OCI-LY1 (cell line): ENCODE results near the gene KIAA0232.
"Not testable (repeated sequence)": the region's sequence is repeated elsewhere in the genome, so short reads cannot be mapped to it uniquely, and the experiment has no call there.

ENCODE experiments used
- H2AFZ ChIP-seq: fragments of 200-600 bp; sonication (generic), shearing (Covaris generic); 2 replicates; pipeline ENCODE4 v1.6.0; 2014; ENCODE audit warnings: antibody characterized with exemption, mild to moderate bottlenecking, low read length
- H3F3A ChIP-seq: fragments of 200-600 bp; sonication (generic), shearing (Covaris generic); 2 replicates; pipeline ENCODE4 v1.6.0; 2014; ENCODE audit warnings: mild to moderate bottlenecking, antibody characterized with exemption, low read length, moderate library complexity; ENCODE audit not compliant: insufficient read depth
- H3K27ac ChIP-seq: fragments of 200-600 bp; sonication (generic); 2 replicates; pipeline ENCODE4 v1.5.1; 2014; ENCODE audit warnings: low read length, mixed run types, mild to moderate bottlenecking, low read depth; ENCODE audit not compliant: poor library complexity, severe bottlenecking
- H3K27me3 ChIP-seq: fragments of 200-600 bp; sonication (generic); 2 replicates; pipeline ENCODE4 v1.6.0; 2014; ENCODE audit warnings: antibody characterized with exemption, mild to moderate bottlenecking, low read length, moderate library complexity; ENCODE audit not compliant: insufficient read depth
- H3K36me3 ChIP-seq: fragments of 200-600 bp; sonication (generic); 2 replicates; pipeline ENCODE4 v1.6.1; 2014; ENCODE audit warnings: mild to moderate bottlenecking, antibody characterized with exemption, low read length, moderate library complexity, mixed read lengths; ENCODE audit not compliant: insufficient read depth
- H3K4me1 ChIP-seq: fragments of 200-600 bp; sonication (generic); 2 replicates; pipeline ENCODE4 v1.5.1; 2014; ENCODE audit warnings: mild to moderate bottlenecking, low read length, moderate library complexity; ENCODE audit not compliant: insufficient read depth, severe bottlenecking
- H3K4me2 ChIP-seq: fragments of 200-600 bp; sonication (generic), shearing (Covaris generic); 2 replicates; pipeline ENCODE4 v1.6.1; 2014; ENCODE audit warnings: low read length
- H3K4me3 ChIP-seq: fragments of 200-600 bp; sonication (generic); 2 replicates; pipeline ENCODE4 v1.5.1; 2014; ENCODE audit warnings: low read length, low read depth, mild to moderate bottlenecking, mixed read lengths; ENCODE audit not compliant: poor library complexity, severe bottlenecking
- H3K79me2 ChIP-seq: fragments of 200-600 bp; shearing (Covaris generic); 2 replicates; pipeline ENCODE4 v1.6.1; 2016; ENCODE audit warnings: mixed run types, low read length, mixed read lengths; ENCODE audit not compliant: insufficient read depth
- H3K9ac ChIP-seq: fragments of 200-600 bp; sonication (generic), shearing (Covaris generic); 2 replicates; pipeline ENCODE4 v1.6.1; 2014; ENCODE audit warnings: mild to moderate bottlenecking, low read length, mixed read lengths
- H3K9me2 ChIP-seq: fragments of 200-600 bp; sonication (generic), shearing (Covaris generic); 2 replicates; pipeline ENCODE4 v1.6.1; 2014; ENCODE audit warnings: low read depth, mild to moderate bottlenecking, low read length, mixed read lengths
- H3K9me3 ChIP-seq: fragments of 200-600 bp; shearing (Covaris generic); 2 replicates; pipeline ENCODE4 v1.6.1; 2014; ENCODE audit warnings: low read length, mixed read lengths
- H4K20me1 ChIP-seq: fragments of 200-600 bp; sonication (generic), shearing (Covaris generic); 2 replicates; pipeline ENCODE4 v1.6.0; 2016; ENCODE audit warnings: mild to moderate bottlenecking, low read length; ENCODE audit not compliant: insufficient read depth
- CTCF ChIP-seq: fragments of 200-600 bp; sonication (generic), shearing (Covaris generic); IDR thresholded peaks from 2 replicates; pipeline ENCODE4 v1.5.1; 2017; ENCODE audit warnings: mild to moderate bottlenecking, antibody characterized with exemption, low read length, moderate library complexity, mixed read lengths
- EZH2 ChIP-seq: fragments of 200-600 bp; sonication (generic), shearing (Covaris generic); IDR thresholded peaks from 2 replicates; pipeline ENCODE4 v1.8.0; 2017; ENCODE audit warnings: borderline replicate concordance, mixed run types, mild to moderate bottlenecking, antibody characterized with exemption, low read length, moderate library complexity, mixed read lengths

Gene KIAA0232

GRCh38 chr4:6753891-6754290, 28.6 kb upstream of the KIAA0232 start:
- Histone ChIP-seq H3K27me3 (no peaks in the 10 kb centered on the region), H3K4me2 (no peak overlapping the region), H3K9me2 (no peaks in the 10 kb centered on the region), H3K4me3 (no peak overlapping the region), H3K79me2 (no peaks in the 10 kb centered on the region), H3K4me1 (no peaks in the 10 kb centered on the region), H3K27ac (no peak overlapping the region), H3K9ac (no peak overlapping the region), H3K9me3 (no peaks in the 10 kb centered on the region), H3F3A (no peaks in the 10 kb centered on the region), H2AFZ (no peak overlapping the region), H3K36me3 (no peaks in the 10 kb centered on the region), H4K20me1 (no peaks in the 10 kb centered on the region)
- TF ChIP-seq CTCF (no peak), EZH2 (no peak)

GRCh38 chr4:6754481-6755087, 27.9 kb upstream of the KIAA0232 start:
- no peaks in the 10 kb centered on the region for H3K36me3 ChIP-seq
- H3K4me3 ChIP-seq = no peak overlapping the region
- H3K9me2 ChIP-seq = no peaks in the 10 kb centered on the region
- no peaks in the 10 kb centered on the region for H3K4me1 ChIP-seq
- no peaks in the 10 kb centered on the region for H3F3A ChIP-seq
- no peak overlapping the region for H3K9ac ChIP-seq
- H3K4me2 ChIP-seq = no peak overlapping the region
- H3K79me2 ChIP-seq = no peaks in the 10 kb centered on the region
- no peaks in the 10 kb centered on the region for H3K9me3 ChIP-seq
- H2AFZ ChIP-seq = no peak overlapping the region
- H3K27ac ChIP-seq = no peak overlapping the region
- H4K20me1 ChIP-seq = no peaks in the 10 kb centered on the region
- TF ChIP-seq EZH2 (no peak), CTCF (no peak)
- no peaks in the 10 kb centered on the region for H3K27me3 ChIP-seq

- Histone ChIP-seq H2AFZ (no peak overlapping the region), H3K4me2 (no peak overlapping the region), H3K9ac (no peak overlapping the region), H3K9me2 (no peaks in the 10 kb centered on the region), H3K4me1 (no peaks in the 10 kb centered on the region), H3K79me2 (no peaks in the 10 kb centered on the region), H3K9me3 (no peaks in the 10 kb centered on the region), H3K36me3 (no peaks in the 10 kb centered on the region), H3K27ac (no peak overlapping the region), H3K27me3 (no peaks in the 10 kb centered on the region), H3F3A (no peaks in the 10 kb centered on the region), H3K4me3 (no peak overlapping the region), H4K20me1 (no peaks in the 10 kb centered on the region)
- TF ChIP-seq EZH2 (no peak), CTCF (no peak)
Observed at GRCh38 chr4:6755088-6755753, 27.3 kb upstream of the KIAA0232 start.

- not testable (repeated sequence) for H3K9me3 ChIP-seq, H2AFZ ChIP-seq, H3K4me1 ChIP-seq, H3F3A ChIP-seq, H3K9me2 ChIP-seq, H3K4me3 ChIP-seq, H3K9ac ChIP-seq, H3K27ac ChIP-seq, H3K36me3 ChIP-seq, H3K79me2 ChIP-seq, H3K4me2 ChIP-seq, H3K27me3 ChIP-seq, H4K20me1 ChIP-seq
Observed at GRCh38 chr4:6756345-6756744, 26.2 kb upstream of the KIAA0232 start.
